22Rv1 (cell line): Measurements from ENCODE around the gene MSANTD4.

Source experiments
- ZFX ChIP-seq: fragments of 450-650 bp; IDR thresholded peaks from 2 replicates; pipeline ENCODE4 v1.6.1; 2017; ENCODE audit warnings: antibody characterized with exemption, borderline replicate concordance
- TF ChIP-seq, protein P1 (sequence below): fragments of 450-650 bp; IDR thresholded peaks from 2 replicates; pipeline ENCODE4 v1.5.1; 2017; ENCODE audit warnings: mild to moderate bottlenecking

DNA sequence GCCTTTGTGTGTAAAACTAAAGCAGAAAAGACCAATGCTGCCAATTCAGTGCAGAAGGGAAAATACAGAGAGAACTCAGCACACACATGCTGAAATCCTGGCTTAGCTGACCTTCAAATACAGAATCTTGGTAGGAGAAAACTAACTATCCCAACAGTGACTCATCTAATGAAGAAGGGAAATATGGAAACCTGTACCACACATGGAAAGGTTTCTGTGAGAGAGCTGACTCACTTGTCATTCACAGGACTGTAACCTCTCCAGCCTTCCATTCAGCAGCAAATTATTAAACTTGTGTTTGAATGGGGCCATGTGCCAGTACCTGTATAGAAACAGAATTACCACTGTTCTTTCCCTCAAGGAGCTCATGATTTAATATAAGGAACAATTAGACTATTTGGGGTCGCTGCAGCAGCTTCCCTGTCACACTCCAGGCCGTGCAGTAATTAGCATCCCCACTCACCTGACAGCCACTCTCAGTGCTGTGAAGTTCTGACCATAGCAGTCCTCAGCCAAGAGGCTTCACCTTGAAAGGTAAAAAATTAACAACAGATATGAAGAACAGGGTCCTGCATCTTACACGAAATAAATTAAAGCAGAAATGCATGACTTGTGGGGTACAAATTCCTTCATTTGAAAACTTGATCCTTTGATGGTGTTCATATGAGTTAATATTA lies 53.9 kb downstream of the MSANTD4 start:
- TF ChIP-seq, protein P1, sequence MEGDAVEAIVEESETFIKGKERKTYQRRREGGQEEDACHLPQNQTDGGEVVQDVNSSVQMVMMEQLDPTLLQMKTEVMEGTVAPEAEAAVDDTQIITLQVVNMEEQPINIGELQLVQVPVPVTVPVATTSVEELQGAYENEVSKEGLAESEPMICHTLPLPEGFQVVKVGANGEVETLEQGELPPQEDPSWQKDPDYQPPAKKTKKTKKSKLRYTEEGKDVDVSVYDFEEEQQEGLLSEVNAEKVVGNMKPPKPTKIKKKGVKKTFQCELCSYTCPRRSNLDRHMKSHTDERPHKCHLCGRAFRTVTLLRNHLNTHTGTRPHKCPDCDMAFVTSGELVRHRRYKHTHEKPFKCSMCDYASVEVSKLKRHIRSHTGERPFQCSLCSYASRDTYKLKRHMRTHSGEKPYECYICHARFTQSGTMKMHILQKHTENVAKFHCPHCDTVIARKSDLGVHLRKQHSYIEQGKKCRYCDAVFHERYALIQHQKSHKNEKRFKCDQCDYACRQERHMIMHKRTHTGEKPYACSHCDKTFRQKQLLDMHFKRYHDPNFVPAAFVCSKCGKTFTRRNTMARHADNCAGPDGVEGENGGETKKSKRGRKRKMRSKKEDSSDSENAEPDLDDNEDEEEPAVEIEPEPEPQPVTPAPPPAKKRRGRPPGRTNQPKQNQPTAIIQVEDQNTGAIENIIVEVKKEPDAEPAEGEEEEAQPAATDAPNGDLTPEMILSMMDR = no peak
- no peak for TF ChIP-seq ZFX
